HEK293 (cell line): ENCODE data around the gene MAT2A.

Experiments used
- CTCF ChIA-PET: fragments of 350-600 bp; formaldehyde crosslinking; extraction: SDS; loops from one replicate; lab custom pipeline; 2021; ENCODE audit warnings: antibody characterized with exemption; lab: Yijun Ruan, JAX
- POLR2A ChIA-PET: fragments of 300-600 bp; formaldehyde crosslinking; extraction: SDS; loops from one replicate; lab custom pipeline; 2020; ENCODE audit warnings: antibody characterized with exemption, inconsistent platforms; lab: Yijun Ruan, JAX
- H3K27ac ChIP-seq: fragments of 200-500 bp; sonication (Bioruptor generic); 2 replicates; pipeline ENCODE4 v1.5.1; 2014; ENCODE audit warnings: low read depth, low read length, control low read depth, inconsistent platforms; ENCODE audit errors: extremely low read depth
- H3K36me3 ChIP-seq, 2 experiments: fragments of 200-500 bp in 1 of 2; sonication (Bioruptor generic) in 1 of 2; 1 replicate in 1 of 2; 2 replicates in 1 of 2; pipeline ENCODE4 v1.5.1; 2014 to 2017; ENCODE audit warnings: inconsistent platforms in 2 of 2, low read length in 2 of 2; ENCODE audit not compliant: control insufficient read depth in 2 of 2, insufficient read depth in 1 of 2
- H3K4me1 ChIP-seq: fragments of 200-500 bp; sonication (Bioruptor generic); 2 replicates; pipeline ENCODE4 v1.5.1; 2014; ENCODE audit warnings: mild to moderate bottlenecking, low read length, inconsistent platforms; ENCODE audit not compliant: control insufficient read depth, insufficient read depth
- H3K4me3 ChIP-seq: 2 replicates; pipeline ENCODE4 v1.5.1; 2011; ENCODE audit warnings: low read depth, mild to moderate bottlenecking, control low read depth, low read length, moderate library complexity
- H3K9me3 ChIP-seq: fragments of 200-500 bp; sonication (Bioruptor generic); 2 replicates; pipeline ENCODE4 v1.5.1; 2014; ENCODE audit warnings: low read depth, low read length, inconsistent platforms; ENCODE audit not compliant: control insufficient read depth, insufficient read depth
- GLI2 ChIP-seq: fragments of 450-650 bp; formaldehyde crosslinking; IDR thresholded peaks from 2 replicates; pipeline ENCODE4; 2017; ENCODE audit warnings: missing biosample characterization, missing genetic modification characterization, low read depth, borderline replicate concordance
- KLF1 ChIP-seq: fragments of 450-650 bp; formaldehyde crosslinking; IDR thresholded peaks from 2 replicates; pipeline ENCODE4 v1.5.1; 2016; ENCODE audit warnings: missing biosample characterization, missing genetic modification characterization
- OSR2 ChIP-seq: fragments of 450-650 bp; formaldehyde crosslinking; IDR thresholded peaks from 2 replicates; pipeline ENCODE4 v1.5.1; 2016; ENCODE audit warnings: missing biosample characterization, missing genetic modification characterization
- SP3 ChIP-seq: fragments of 450-650 bp; formaldehyde crosslinking; IDR thresholded peaks from 2 replicates; pipeline ENCODE4 v1.5.1; 2016; ENCODE audit warnings: missing biosample characterization, missing genetic modification characterization
- ZBTB17 ChIP-seq: fragments of 450-650 bp; formaldehyde crosslinking; IDR thresholded peaks from 2 replicates; pipeline ENCODE4 v1.5.1; 2016; ENCODE audit warnings: missing biosample characterization, missing genetic modification characterization
- ZBTB48 ChIP-seq: fragments of 450-650 bp; formaldehyde crosslinking; IDR thresholded peaks from 2 replicates; pipeline ENCODE4 v1.5.1; 2016; ENCODE audit warnings: missing biosample characterization, missing genetic modification characterization
- ZNF112 ChIP-seq: fragments of 450-650 bp; formaldehyde crosslinking; IDR thresholded peaks from 2 replicates; pipeline ENCODE4 v1.5.0; 2017; ENCODE audit warnings: missing biosample characterization, missing genetic modification characterization
- ZNF19 ChIP-seq: fragments of 450-650 bp; formaldehyde crosslinking; IDR thresholded peaks from 2 replicates; pipeline ENCODE4; 2016; ENCODE audit warnings: missing biosample characterization, missing genetic modification characterization, low read depth
- ZNF324 ChIP-seq: fragments of 450-650 bp; formaldehyde crosslinking; IDR thresholded peaks from 2 replicates; pipeline ENCODE4 v1.5.1; 2016; ENCODE audit warnings: missing biosample characterization, missing genetic modification characterization
- ZNF354C ChIP-seq: fragments of 450-650 bp; formaldehyde crosslinking; IDR thresholded peaks from 2 replicates; pipeline ENCODE4 v1.5.1; 2016; ENCODE audit warnings: missing biosample characterization, missing genetic modification characterization, low read depth, borderline replicate concordance
- ZNF366 ChIP-seq: fragments of 450-650 bp; formaldehyde crosslinking; conservative IDR thresholded peaks from 2 replicates; pipeline ENCODE4 v1.5.1; 2016; ENCODE audit warnings: missing biosample characterization, missing genetic modification characterization
- TF ChIP-seq, protein P1 (sequence below): fragments of 450-650 bp; formaldehyde crosslinking; IDR thresholded peaks from 2 replicates; pipeline ENCODE4 v1.5.1; 2016; ENCODE audit warnings: missing biosample characterization, missing genetic modification characterization
- TF ChIP-seq, protein P2 (sequence below): fragments of 450-650 bp; formaldehyde crosslinking; IDR thresholded peaks from 2 replicates; pipeline ENCODE4 v1.5.1; 2016; ENCODE audit warnings: missing biosample characterization, missing genetic modification characterization
- TF ChIP-seq, protein P3 (sequence below): fragments of 450-650 bp; formaldehyde crosslinking; IDR thresholded peaks from 2 replicates; pipeline ENCODE4 v1.5.1; 2016; ENCODE audit warnings: missing biosample characterization, missing genetic modification characterization

The MAT2A gene

DNA sequence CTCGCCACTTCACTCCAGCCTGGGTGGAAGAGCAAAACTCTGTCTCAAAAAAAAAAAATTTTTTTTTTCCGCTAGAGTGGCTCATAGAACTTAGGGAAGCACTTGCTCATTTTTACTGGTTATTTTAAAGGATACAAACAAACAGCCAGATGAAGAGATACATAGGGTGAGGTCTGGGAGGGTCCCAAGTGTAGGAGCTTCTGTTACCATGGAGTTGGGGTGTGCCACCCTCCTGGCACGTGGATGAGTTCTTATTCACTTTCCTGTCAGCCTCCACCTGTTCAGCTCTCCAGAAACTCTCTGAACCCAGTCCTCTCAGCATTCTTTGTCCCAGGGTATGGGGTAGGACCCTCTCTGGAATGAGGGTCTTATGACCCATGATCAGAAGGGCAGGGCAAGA, 4.9 kb upstream of the MAT2A start:
- Histone ChIP-seq H3K4me1 (0 out of 2 replicates have a peak, but pooled peaks cover 2% of the 10 kb centered on the region), H3K4me3 (no peak overlapping the region), H3K27ac (no peak overlapping the region), H3K9me3 (no peaks in the 10 kb centered on the region), H3K36me3 (no peaks in the 10 kb centered on the region)
- TF ChIP-seq KLF1 (peak; percentile 80), ZNF19 (no peak)
- ChIA-PET CTCF (interaction anchor here (9.1 kb wide), 1 partner anchor 114 kb away, joined by 73 read pairs; the partner anchor contains the start of gene SH2D6), POLR2A (interaction anchor here (0.6 to 1.5 kb wide), 2 partner anchors 11 to 771 kb away, joined by 4 to 6 read pairs; no protein-coding TSS in a partner anchor)

DNA sequence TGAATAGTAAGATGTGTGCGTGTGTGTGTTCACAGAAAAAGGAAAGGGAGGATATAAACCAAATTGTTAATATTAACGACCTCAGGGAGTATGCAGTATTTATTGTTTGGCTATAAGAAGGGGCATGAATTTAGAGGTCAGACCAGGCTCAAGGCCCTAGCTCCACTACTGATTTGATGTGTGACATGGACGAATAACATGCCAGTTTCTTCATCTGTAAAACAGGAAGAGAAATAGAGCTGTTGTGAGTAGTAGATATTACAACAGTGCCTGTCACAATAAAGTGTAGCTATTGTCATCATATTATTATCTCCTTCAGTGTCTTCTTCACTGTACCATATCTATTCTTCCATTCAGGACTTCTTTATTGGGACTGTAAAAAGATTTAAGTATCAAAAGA, 4.1 kb upstream of the MAT2A start:
- CTCF ChIA-PET = interaction anchor here (9.1 kb wide), 1 partner anchor 115 kb away, joined by 73 read pairs; the partner anchor contains the start of gene SH2D6
- Histone ChIP-seq H3K27ac (no peak overlapping the region), H3K4me1 (0 out of 2 replicates have a peak, but pooled peaks cover 2% of the 10 kb centered on the region), H3K36me3 (peaks cover 0 to 4% of the 10 kb centered on the region in 2 experiments; a peak in 1 of 3 replicates), H3K9me3 (no peaks in the 10 kb centered on the region), H3K4me3 (no peak overlapping the region)
- TF ChIP-seq ZNF324 (tag by site-specific recombination) = no peak
- no peak for TF ChIP-seq ZNF366
- no peak for TF ChIP-seq GLI2 (tag by site-specific recombination)
- TF ChIP-seq, protein P1, sequence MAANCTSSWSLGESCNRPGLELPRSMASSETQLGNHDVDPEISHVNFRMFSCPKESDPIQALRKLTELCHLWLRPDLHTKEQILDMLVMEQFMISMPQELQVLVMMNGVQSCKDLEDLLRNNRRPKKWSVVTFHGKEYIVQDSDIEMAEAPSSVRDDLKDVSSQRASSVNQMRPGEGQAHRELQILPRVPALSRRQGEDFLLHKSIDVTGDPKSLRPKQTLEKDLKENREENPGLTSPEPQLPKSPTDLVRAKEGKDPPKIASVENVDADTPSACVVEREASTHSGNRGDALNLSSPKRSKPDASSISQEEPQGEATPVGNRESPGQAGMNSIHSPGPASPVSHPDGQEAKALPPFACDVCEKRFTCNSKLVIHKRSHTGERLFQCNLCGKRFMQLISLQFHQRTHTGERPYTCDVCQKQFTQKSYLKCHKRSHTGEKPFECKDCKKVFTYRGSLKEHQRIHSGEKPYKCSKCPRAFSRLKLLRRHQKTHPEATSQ (tag by site-specific recombination) = no peak
- TF ChIP-seq ZNF112 = no peak
- no peak for TF ChIP-seq ZNF354C (tag by site-specific recombination)
- POLR2A ChIA-PET = interaction anchor here (1.0 to 1.5 kb wide), 4 partner anchors 10 to 97 kb away, joined by 3 to 6 read pairs (median 4); partner anchors contain the start of gene C2orf68

DNA sequence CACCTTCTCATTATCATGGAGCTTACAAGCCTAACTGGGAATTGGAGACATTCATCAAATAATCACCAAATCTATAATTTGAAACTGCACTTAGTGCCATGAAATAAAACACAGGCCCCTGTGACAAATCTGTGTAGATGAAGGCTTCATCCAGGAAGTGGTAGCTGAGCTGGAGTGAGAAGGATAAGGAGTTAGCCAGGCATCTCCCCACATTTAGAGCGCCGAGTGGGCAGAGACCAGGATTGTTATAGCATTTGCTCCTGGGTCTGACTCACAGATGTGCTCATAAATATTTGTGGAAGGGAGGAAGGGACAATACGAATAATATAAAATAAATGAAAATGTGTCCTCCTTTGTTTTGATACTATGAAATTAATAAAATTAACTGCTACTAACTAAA, 2.5 kb upstream of the MAT2A start:
- Histone ChIP-seq H3K36me3 (peaks cover 4 to 20% of the 10 kb centered on the region in 2 experiments; a peak in 2 of 3 replicates), H3K9me3 (no peaks in the 10 kb centered on the region), H3K27ac (no peak overlapping the region), H3K4me3 (no peak overlapping the region), H3K4me1 (0 out of 2 replicates have a peak, but pooled peaks cover 2% of the 10 kb centered on the region)
- ChIA-PET POLR2A (interaction anchor here (1.9 to 5.3 kb wide), 3 partner anchors 12 to 118 kb away, joined by 7 to 106 read pairs (median 11); partner anchors contain the start of gene SH2D6), CTCF (interaction anchor here (0.7 to 9.1 kb wide), 4 partner anchors 50 to 116 kb away, joined by 3 to 73 read pairs (median 3); partner anchors contain the start of gene SH2D6)
- TF ChIP-seq ZBTB17 (peak; percentile 94), OSR2 (tag by site-specific recombination) (no peak)

DNA sequence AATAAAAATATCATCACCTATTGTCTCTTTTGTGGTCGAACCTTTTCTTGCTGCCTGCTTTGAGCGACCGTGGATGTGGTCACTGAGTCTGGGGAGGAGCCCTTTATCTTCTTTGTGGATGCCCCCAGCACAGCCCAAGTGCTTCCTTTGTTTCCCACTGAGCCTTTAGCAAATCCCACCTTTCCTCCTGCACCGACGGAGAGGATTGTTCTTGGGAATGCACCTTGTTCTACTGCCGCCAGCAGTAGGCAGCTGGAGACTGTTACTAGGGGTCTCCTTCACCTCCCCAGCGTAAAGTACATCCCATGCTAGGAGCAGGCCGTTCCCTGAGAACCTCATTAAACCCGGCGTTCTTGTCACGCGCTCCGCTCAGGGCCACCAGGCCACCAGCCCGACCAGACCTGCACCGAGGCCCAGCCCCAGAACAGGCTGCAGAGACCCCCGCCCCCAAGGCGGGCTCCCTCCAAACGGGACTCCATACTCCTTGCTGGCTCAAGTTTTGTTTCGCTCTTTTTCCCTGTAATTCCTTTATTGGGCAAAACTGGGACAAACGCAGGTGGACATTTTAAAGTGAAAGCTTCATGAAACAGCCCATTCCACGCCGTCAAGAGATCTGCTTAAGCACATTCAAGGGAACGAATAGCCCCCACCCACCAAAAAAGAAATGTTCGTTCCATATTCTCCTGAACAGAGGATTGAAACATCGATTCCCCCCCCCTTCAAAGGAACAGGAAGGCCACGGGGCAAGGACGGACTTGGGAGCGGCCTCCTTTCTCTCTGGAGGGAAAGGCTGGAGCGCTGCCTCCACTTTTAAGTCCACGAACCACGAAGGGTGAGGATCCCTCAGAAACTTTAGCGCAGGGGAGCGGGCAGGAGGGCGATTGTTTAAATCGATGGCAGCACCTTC, 1.1 kb upstream of the MAT2A start:
- Histone ChIP-seq H3K4me1 (0 out of 2 replicates have a peak, but pooled peaks cover 2% of the 10 kb centered on the region), H3K27ac (peak overlapping the region; percentile 99), H3K9me3 (no peaks in the 10 kb centered on the region), H3K4me3 (peak overlapping the region; percentile 59), H3K36me3 (peaks cover 16 to 34% of the 10 kb centered on the region in 2 experiments)
- ChIA-PET POLR2A (interaction anchor here (0.5 to 5.3 kb wide), 35 partner anchors 13 to 568 kb away, joined by 3 to 106 read pairs (median 7); partner anchors contain the start of genes ELMOD3, GGCX, POLR1A and PTCD3), CTCF (interaction anchor here (0.5 to 9.1 kb wide), 11 partner anchors 11 to 183 kb away, joined by 3 to 73 read pairs (median 3); partner anchors contain the start of gene SH2D6)
- TF ChIP-seq, protein P2, sequence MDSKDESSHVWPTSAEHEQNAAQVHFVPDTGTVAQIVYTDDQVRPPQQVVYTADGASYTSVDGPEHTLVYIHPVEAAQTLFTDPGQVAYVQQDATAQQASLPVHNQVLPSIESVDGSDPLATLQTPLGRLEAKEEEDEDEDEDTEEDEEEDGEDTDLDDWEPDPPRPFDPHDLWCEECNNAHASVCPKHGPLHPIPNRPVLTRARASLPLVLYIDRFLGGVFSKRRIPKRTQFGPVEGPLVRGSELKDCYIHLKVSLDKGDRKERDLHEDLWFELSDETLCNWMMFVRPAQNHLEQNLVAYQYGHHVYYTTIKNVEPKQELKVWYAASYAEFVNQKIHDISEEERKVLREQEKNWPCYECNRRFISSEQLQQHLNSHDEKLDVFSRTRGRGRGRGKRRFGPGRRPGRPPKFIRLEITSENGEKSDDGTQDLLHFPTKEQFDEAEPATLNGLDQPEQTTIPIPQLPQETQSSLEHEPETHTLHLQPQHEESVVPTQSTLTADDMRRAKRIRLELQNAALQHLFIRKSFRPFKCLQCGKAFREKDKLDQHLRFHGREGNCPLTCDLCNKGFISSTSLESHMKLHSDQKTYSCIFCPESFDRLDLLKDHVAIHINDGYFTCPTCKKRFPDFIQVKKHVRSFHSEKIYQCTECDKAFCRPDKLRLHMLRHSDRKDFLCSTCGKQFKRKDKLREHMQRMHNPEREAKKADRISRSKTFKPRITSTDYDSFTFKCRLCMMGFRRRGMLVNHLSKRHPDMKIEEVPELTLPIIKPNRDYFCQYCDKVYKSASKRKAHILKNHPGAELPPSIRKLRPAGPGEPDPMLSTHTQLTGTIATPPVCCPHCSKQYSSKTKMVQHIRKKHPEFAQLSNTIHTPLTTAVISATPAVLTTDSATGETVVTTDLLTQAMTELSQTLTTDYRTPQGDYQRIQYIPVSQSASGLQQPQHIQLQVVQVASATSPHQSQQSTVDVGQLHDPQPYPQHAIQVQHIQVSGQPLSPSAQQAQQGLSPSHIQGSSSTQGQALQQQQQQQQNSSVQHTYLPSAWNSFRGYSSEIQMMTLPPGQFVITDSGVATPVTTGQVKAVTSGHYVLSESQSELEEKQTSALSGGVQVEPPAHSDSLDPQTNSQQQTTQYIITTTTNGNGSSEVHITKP (tag by site-specific recombination) = peak; percentile 70
- TF ChIP-seq, protein P3, sequence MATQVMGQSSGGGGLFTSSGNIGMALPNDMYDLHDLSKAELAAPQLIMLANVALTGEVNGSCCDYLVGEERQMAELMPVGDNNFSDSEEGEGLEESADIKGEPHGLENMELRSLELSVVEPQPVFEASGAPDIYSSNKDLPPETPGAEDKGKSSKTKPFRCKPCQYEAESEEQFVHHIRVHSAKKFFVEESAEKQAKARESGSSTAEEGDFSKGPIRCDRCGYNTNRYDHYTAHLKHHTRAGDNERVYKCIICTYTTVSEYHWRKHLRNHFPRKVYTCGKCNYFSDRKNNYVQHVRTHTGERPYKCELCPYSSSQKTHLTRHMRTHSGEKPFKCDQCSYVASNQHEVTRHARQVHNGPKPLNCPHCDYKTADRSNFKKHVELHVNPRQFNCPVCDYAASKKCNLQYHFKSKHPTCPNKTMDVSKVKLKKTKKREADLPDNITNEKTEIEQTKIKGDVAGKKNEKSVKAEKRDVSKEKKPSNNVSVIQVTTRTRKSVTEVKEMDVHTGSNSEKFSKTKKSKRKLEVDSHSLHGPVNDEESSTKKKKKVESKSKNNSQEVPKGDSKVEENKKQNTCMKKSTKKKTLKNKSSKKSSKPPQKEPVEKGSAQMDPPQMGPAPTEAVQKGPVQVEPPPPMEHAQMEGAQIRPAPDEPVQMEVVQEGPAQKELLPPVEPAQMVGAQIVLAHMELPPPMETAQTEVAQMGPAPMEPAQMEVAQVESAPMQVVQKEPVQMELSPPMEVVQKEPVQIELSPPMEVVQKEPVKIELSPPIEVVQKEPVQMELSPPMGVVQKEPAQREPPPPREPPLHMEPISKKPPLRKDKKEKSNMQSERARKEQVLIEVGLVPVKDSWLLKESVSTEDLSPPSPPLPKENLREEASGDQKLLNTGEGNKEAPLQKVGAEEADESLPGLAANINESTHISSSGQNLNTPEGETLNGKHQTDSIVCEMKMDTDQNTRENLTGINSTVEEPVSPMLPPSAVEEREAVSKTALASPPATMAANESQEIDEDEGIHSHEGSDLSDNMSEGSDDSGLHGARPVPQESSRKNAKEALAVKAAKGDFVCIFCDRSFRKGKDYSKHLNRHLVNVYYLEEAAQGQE (tag by site-specific recombination) = no peak
- TF ChIP-seq SP3 (tag by site-specific recombination) (peak; percentile 36; the same call in 1 of the 2 replicates), ZBTB17 (peak; percentile 83; the same call in 1 of the 2 replicates), ZBTB48 (tag by site-specific recombination) (peak; percentile 64)
